GM23248 (cell line): ENCODE results near the gene OR2T2.
"Not testable (repeated sequence)": the region's sequence is repeated elsewhere in the genome, so short reads cannot be mapped to it uniquely, and the experiment has no call there.

Experiments used
- EZH2 ChIP-seq: fragments of 200-600 bp; sonication (generic); IDR thresholded peaks from 2 replicates; pipeline ENCODE4 v1.6.1; 2018; ENCODE audit warnings: antibody characterized with exemption, mild to moderate bottlenecking; ENCODE audit not compliant: insufficient read depth, poor library complexity, severe bottlenecking
- EZH2phosphoT487 ChIP-seq: fragments of 200-600 bp; sonication (generic); IDR thresholded peaks from 2 replicates; pipeline ENCODE4 v1.6.1; 2018; ENCODE audit warnings: antibody characterized with exemption, moderate library complexity, mild to moderate bottlenecking, low read depth; ENCODE audit not compliant: insufficient read depth

GRCh38 chr1:248433811-248434415 lies 11.5 kb upstream of the OR2T2 start:
- TF ChIP-seq EZH2, EZH2phosphoT487: not testable (repeated sequence)
